ENCODE measurements around the gene LRRK1.

DNA sequence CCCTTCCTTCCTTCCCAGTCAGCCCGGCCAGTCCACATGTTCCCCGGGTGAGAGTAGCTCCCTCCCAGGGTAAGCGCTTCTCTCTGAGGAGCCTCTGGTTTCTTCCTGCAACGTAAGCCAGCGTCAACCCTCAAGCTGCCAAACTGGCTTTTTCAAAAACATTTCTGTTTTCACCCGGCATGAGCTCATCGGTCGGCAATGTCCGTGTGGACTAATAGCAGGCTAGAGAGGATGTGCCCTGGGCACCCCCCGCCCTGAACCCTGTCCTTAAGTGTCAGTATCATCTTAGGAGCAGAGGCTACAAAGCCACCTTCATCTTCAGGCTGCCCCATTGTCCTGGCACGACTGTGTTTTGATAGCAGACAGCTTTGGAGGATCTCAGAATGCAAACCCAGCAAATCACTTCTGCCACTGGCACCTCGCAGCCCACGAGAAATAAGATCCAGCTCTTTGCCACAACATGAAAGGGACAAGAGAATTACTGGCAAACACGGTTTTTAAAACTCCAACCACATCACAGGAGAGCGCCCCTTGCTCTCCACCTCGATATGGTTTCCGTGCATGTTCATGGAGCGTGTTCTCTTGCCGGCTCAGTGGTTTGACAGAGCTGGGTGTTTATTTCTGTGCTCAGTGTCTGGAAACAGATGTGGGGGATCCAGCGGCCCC is 29.6 kb upstream of the LRRK1 start:
- TF ChIP-seq, protein P1, sequence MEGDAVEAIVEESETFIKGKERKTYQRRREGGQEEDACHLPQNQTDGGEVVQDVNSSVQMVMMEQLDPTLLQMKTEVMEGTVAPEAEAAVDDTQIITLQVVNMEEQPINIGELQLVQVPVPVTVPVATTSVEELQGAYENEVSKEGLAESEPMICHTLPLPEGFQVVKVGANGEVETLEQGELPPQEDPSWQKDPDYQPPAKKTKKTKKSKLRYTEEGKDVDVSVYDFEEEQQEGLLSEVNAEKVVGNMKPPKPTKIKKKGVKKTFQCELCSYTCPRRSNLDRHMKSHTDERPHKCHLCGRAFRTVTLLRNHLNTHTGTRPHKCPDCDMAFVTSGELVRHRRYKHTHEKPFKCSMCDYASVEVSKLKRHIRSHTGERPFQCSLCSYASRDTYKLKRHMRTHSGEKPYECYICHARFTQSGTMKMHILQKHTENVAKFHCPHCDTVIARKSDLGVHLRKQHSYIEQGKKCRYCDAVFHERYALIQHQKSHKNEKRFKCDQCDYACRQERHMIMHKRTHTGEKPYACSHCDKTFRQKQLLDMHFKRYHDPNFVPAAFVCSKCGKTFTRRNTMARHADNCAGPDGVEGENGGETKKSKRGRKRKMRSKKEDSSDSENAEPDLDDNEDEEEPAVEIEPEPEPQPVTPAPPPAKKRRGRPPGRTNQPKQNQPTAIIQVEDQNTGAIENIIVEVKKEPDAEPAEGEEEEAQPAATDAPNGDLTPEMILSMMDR (conservative IDR thresholded peaks at IDR 0.05 in 1 of 2, IDR thresholded peaks at IDR 0.05 in 1 of 2; ENCODE audit: extremely low read depth in 1 of 2, insufficient read depth in 1 of 2, low read depth in 1 of 2, low read length in 2 of 2), result no peak
- no peak for TF ChIP-seq EZH2 (IDR thresholded peaks at IDR 0.05; ENCODE audit: borderline replicate concordance, low read length)

Measured in mammary epithelial cell (primary cell).